ENCODE data around the gene RIOX2. TPM values are rescaled to one million over a fixed set of nuclear protein-coding genes. Genes with fewer than 3 reads are reported as not detected.

Gene RIOX2
- total RNA-seq, 3 donors from 2014 or later (not counting 1 experiment from before 2014, with no cell fraction given) = 8.7 to 16.2 (median 13.5) TPM

DNA sequence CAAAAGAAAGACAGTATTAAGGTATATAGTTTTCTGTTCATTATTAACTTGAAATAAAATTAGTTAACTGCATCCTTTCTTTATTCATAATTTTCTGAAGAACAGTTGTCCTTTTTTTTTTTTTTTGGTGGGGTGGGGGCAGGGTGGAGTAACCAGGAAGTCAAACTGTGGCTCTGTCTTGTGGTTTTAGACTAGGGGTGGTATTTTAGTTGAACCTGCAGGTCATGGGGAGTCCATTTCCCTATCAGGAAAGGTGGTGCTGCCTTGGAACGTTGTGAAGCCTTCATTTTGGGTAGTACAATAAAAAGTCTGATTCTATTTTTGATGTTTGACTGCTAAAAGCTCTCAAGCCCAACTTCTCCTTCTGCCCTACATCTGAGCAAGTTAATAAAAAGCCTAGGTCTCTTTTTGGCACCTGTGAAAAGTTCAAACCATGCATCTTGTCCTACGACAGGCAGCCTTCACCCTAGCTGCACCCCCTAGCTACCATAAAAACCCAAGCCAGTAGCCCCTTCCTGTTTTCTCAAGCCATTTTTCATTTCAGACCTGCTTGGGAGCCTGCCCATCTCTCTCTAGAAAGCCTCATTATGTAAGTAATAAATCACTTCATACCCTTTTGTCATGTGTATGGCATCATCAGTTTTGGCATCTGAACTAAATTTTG lies 31.2 kb upstream of the RIOX2 start:
- H3K4me3 ChIP-seq (ENCODE audit: low read length) = no peak overlapping the region
- H3K4me1 ChIP-seq (ENCODE audit: control insufficient read depth, insufficient read depth, low read length) = peaks cover 8% of the 10 kb centered on the region
- TF ChIP-seq CTCF (IDR thresholded peaks at IDR 0.05) = no peak
- no peaks in the 10 kb centered on the region for H3K9me3 ChIP-seq (ENCODE audit: control insufficient read depth, insufficient read depth, low read length)
- Mint-ChIP-seq H3K27me3 (ENCODE audit: low read depth in 2 of 2) (peaks cover 7 to 9% of the 10 kb centered on the region in 2 donors), H3K4me3 (no peak overlapping the region), H3K9me3 (no peaks in the 10 kb centered on the region), H3K4me1 (peaks cover 11 to 16% of the 10 kb centered on the region in 2 donors), H3K27ac (peak overlapping the region in 1 of 2 donors; percentile 2), H3K36me3 (no peaks in the 10 kb centered on the region)
- no peaks in the 10 kb centered on the region for H3K36me3 ChIP-seq (ENCODE audit: control insufficient read depth, insufficient read depth, low read length)
- intact Hi-C loops (cut with micrococcal nuclease) = no loop called here
- peak in 1 of 2 donors; percentile 29 for DNase-seq
- H3K27ac ChIP-seq (ENCODE audit: low read length) = peak overlapping the region; percentile 8
- WGBS (ENCODE audit: insufficient coverage) = 14% methylated on average over 2 of the region's 2 CpGs
- ATAC-seq = peak in 2 of 3 donors; percentile 49 to 58
- no peaks in the 10 kb centered on the region for H3K27me3 ChIP-seq (ENCODE audit: control insufficient read depth, insufficient read depth, low read length)

- intact Hi-C loops (cut with micrococcal nuclease) = no loop called here
- no peak overlapping the region for H3K27ac Mint-ChIP-seq
Observed at GRCh38 chr3:98002717-98003116, 30.5 kb upstream of the RIOX2 start.

DNA sequence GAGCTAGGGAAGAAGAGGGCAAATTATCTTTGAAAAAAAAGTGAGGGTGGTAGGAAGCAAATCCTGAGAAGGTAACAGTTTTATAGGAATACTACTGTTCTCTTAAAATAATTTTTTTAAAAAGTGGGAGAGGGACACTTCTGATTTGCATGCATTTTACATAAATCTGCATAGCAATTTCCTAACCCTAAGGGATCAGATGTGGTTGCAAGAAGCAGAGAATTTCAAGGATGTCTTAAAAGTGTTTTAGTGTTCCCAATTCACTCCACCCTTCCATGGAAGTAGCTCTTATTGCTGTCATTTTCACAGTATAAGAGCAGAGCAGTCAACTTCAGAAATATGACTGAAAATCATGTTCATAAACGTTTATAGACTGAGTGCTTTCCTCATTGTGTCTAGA lies 27.8 kb upstream of the RIOX2 start:
- no peaks in the 10 kb centered on the region for H3K36me3 Mint-ChIP-seq
- Histone ChIP-seq H3K27ac (ENCODE audit: low read length) (no peak overlapping the region), H3K9me3 (ENCODE audit: control insufficient read depth, insufficient read depth, low read length) (no peaks in the 10 kb centered on the region), H3K36me3 (ENCODE audit: control insufficient read depth, insufficient read depth, low read length) (no peaks in the 10 kb centered on the region), H3K4me1 (ENCODE audit: control insufficient read depth, insufficient read depth, low read length) (peaks cover 8% of the 10 kb centered on the region), H3K27me3 (ENCODE audit: control insufficient read depth, insufficient read depth, low read length) (no peaks in the 10 kb centered on the region), H3K4me3 (ENCODE audit: low read length) (no peak overlapping the region)
- WGBS (ENCODE audit: insufficient coverage) = 25% methylated on average over 1 of the region's 1 CpG
- H3K9me3 Mint-ChIP-seq = no peaks in the 10 kb centered on the region
- no peak overlapping the region for H3K27ac Mint-ChIP-seq
- no peak overlapping the region for H3K4me3 Mint-ChIP-seq
- ATAC-seq = no peak
- peaks cover 9 to 11% of the 10 kb centered on the region in 2 donors for H3K4me1 Mint-ChIP-seq
- peaks cover 3 to 7% of the 10 kb centered on the region in 2 donors for H3K27me3 Mint-ChIP-seq (ENCODE audit: low read depth in 2 of 2)
- intact Hi-C loops (cut with micrococcal nuclease) = no loop called here
- DNase-seq = no peak
- TF ChIP-seq CTCF (IDR thresholded peaks at IDR 0.05) = no peak

More at GRCh38 chr3:98002717-98003116, 30.5 kb upstream of the RIOX2 start:
- Histone ChIP-seq H3K27ac (ENCODE audit: low read length) (no peak overlapping the region), H3K4me3 (ENCODE audit: low read length) (no peak overlapping the region), H3K27me3 (ENCODE audit: control insufficient read depth, insufficient read depth, low read length) (no peaks in the 10 kb centered on the region), H3K4me1 (ENCODE audit: control insufficient read depth, insufficient read depth, low read length) (peaks cover 8% of the 10 kb centered on the region), H3K36me3 (ENCODE audit: control insufficient read depth, insufficient read depth, low read length) (no peaks in the 10 kb centered on the region), H3K9me3 (ENCODE audit: control insufficient read depth, insufficient read depth, low read length) (no peaks in the 10 kb centered on the region)
- Mint-ChIP-seq H3K9me3 (no peaks in the 10 kb centered on the region), H3K36me3 (no peaks in the 10 kb centered on the region), H3K27me3 (ENCODE audit: low read depth in 2 of 2) (peaks cover 7 to 9% of the 10 kb centered on the region in 2 donors), H3K4me3 (no peak overlapping the region), H3K4me1 (peaks cover 11 to 16% of the 10 kb centered on the region in 2 donors)
- no peak for TF ChIP-seq CTCF (IDR thresholded peaks at IDR 0.05)
- ATAC-seq = no peak
- DNase-seq = no peak
- WGBS (ENCODE audit: insufficient coverage) = 100% methylated on average over 1 of the region's 1 CpG

GRCh38 chr3:97999103-97999502 lies 26.9 kb upstream of the RIOX2 start:
- no peaks in the 10 kb centered on the region for H3K27me3 ChIP-seq (ENCODE audit: control insufficient read depth, insufficient read depth, low read length)
- TF ChIP-seq CTCF (IDR thresholded peaks at IDR 0.05) = no peak
- no peak overlapping the region for H3K27ac ChIP-seq (ENCODE audit: low read length)
- no peaks in the 10 kb centered on the region for H3K36me3 ChIP-seq (ENCODE audit: control insufficient read depth, insufficient read depth, low read length)
- no peaks in the 10 kb centered on the region for H3K9me3 Mint-ChIP-seq
- H3K36me3 Mint-ChIP-seq = no peaks in the 10 kb centered on the region
- H3K4me1 Mint-ChIP-seq = peaks cover 8 to 9% of the 10 kb centered on the region in 2 donors
- no peak overlapping the region for H3K4me3 ChIP-seq (ENCODE audit: low read length)
- H3K4me1 ChIP-seq (ENCODE audit: control insufficient read depth, insufficient read depth, low read length) = peaks cover 8% of the 10 kb centered on the region
- ATAC-seq (no peak), DNase-seq (no peak)
- no peak overlapping the region for H3K4me3 Mint-ChIP-seq
- 95% methylated on average over 3 of the region's 5 CpGs for WGBS (ENCODE audit: insufficient coverage)
- no peak overlapping the region for H3K27ac Mint-ChIP-seq
- H3K9me3 ChIP-seq (ENCODE audit: control insufficient read depth, insufficient read depth, low read length) = no peaks in the 10 kb centered on the region
- intact Hi-C loops (cut with micrococcal nuclease) = no loop called here
- H3K27me3 Mint-ChIP-seq (ENCODE audit: low read depth in 2 of 2) = peaks cover 3 to 13% of the 10 kb centered on the region in 2 donors
